Hepatocyte (in vitro differentiated cells): ENCODE results near the gene SAMD3.

Experiments
- CTCF ChIP-seq: fragments of 200-600 bp; sonication (generic); IDR thresholded peaks from 2 replicates; pipeline ENCODE4 v1.5.1; 2016; ENCODE audit warnings: antibody characterized with exemption, mild to moderate bottlenecking; ENCODE audit not compliant: poor library complexity
- EZH2 ChIP-seq: fragments of 200-600 bp; sonication (generic); IDR thresholded peaks from 2 replicates; pipeline ENCODE4 v1.6.1; 2016; ENCODE audit warnings: antibody characterized with exemption, mild to moderate bottlenecking, borderline replicate concordance
- EZH2phosphoT487 ChIP-seq: fragments of 200-600 bp; sonication (generic); IDR thresholded peaks from one replicate; pipeline ENCODE4 v1.6.1; 2018; ENCODE audit warnings: antibody characterized with exemption, mild to moderate bottlenecking, low read depth, moderate library complexity; ENCODE audit not compliant: unreplicated experiment, severe bottlenecking

GRCh38 chr6:130164251-130164650 lies 58.5 kb downstream of the SAMD3 start:
- TF ChIP-seq CTCF, result no peak
- TF ChIP-seq EZH2phosphoT487, result no peak
- TF ChIP-seq EZH2, result no peak
